Measurements from ENCODE around the gene HABP4.

DNA sequence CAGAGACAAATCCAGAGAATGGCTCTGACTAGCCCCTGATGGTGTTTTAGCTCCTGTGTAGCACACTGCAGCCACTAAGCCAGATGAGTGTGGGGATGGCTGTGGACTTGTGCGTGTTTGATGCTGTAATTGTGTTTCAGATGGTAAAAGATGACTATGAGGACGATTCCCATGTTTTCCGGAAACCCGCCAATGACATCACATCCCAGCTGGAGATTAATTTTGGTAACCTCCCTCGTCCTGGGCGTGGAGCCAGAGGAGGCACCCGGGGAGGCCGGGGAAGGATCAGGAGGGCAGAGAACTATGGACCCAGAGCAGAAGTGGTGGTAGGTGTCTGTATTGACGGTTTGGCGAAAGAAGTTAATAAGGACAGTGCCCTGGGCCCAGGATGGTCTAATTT is 38.0 kb downstream of the HABP4 start:
- TF ChIP-seq POLR2A (IDR thresholded peaks at IDR 0.05) = no peak
- TF ChIP-seq, protein P1, sequence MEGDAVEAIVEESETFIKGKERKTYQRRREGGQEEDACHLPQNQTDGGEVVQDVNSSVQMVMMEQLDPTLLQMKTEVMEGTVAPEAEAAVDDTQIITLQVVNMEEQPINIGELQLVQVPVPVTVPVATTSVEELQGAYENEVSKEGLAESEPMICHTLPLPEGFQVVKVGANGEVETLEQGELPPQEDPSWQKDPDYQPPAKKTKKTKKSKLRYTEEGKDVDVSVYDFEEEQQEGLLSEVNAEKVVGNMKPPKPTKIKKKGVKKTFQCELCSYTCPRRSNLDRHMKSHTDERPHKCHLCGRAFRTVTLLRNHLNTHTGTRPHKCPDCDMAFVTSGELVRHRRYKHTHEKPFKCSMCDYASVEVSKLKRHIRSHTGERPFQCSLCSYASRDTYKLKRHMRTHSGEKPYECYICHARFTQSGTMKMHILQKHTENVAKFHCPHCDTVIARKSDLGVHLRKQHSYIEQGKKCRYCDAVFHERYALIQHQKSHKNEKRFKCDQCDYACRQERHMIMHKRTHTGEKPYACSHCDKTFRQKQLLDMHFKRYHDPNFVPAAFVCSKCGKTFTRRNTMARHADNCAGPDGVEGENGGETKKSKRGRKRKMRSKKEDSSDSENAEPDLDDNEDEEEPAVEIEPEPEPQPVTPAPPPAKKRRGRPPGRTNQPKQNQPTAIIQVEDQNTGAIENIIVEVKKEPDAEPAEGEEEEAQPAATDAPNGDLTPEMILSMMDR (IDR thresholded peaks at IDR 0.05) = no peak
- no peak for TF ChIP-seq POLR2AphosphoS5 (IDR thresholded peaks at IDR 0.05)
